Activated T-helper 1 cell treated with anti-CD3 and anti-CD28 coated beads, Interleukin-12 subunit alpha, Interleukin-12 subunit beta, Interleukin-2, Interleukin-4 antibody, amounts not matched to agents 30 ng/mL and 10 ng/mL and 1 ng/mL, durations not matched to agents 14 hours and 24 hours and 36 hours (primary cell): ENCODE measurements around the gene RBCK1. TPM values are rescaled to one million over a fixed set of nuclear protein-coding genes. Genes with fewer than 3 reads are reported as not detected.
"Not testable (repeated sequence)": the region's sequence is repeated elsewhere in the genome, so short reads cannot be mapped to it uniquely, and the experiment has no call there.

Experiments
- DNase-seq: peaks from one replicate; pipeline ENCODE4 v3.0.0; 2021; ENCODE audit warnings: low spot score
- H3K27ac Mint-ChIP-seq: one replicate; pipeline ENCODE4 v1.8.0; 2021; ENCODE audit warnings: mild to moderate bottlenecking, mixed read lengths
- H3K27me3 Mint-ChIP-seq: one replicate; pipeline ENCODE4 v1.8.0; 2022; ENCODE audit warnings: mild to moderate bottlenecking, moderate library complexity, mixed read lengths; ENCODE audit not compliant: insufficient read depth
- H3K36me3 Mint-ChIP-seq: one replicate; pipeline ENCODE4 v1.8.0; 2021; ENCODE audit warnings: low read depth, mixed read lengths
- H3K4me1 Mint-ChIP-seq: one replicate; pipeline ENCODE4 v1.8.0; 2021; ENCODE audit warnings: low read depth, mixed read lengths
- H3K4me3 Mint-ChIP-seq: one replicate; pipeline ENCODE4 v1.8.0; 2021; ENCODE audit warnings: mild to moderate bottlenecking, moderate library complexity, mixed read lengths
- H3K9me3 Mint-ChIP-seq: one replicate; pipeline ENCODE4 v1.8.0; 2021; ENCODE audit warnings: mixed read lengths
- intact Hi-C: fragments of 100-400 bp; cut with micrococcal nuclease; formaldehyde crosslinking; loops from one replicate; pipeline ENCODE4 v1.15.1; 2024
- total RNA-seq: library from RNA; stranded (reverse); gene quantifications from 2 replicates; pipeline ENCODE4 v1.2.3, GENCODE V29; 2022

RBCK1 gene
- total RNA-seq, 1 donor from 2014 or later, result 132 TPM

GRCh38 chr20:445514-446336, 37.6 kb downstream of the RBCK1 start:
- Mint-ChIP-seq H3K27me3 (no peaks in the 10 kb centered on the region), H3K9me3 (no peaks in the 10 kb centered on the region), H3K4me3 (no peak overlapping the region), H3K4me1 (peaks cover 49% of the 10 kb centered on the region), H3K27ac (no peak overlapping the region), H3K36me3 (peaks cover 61% of the 10 kb centered on the region)
- intact Hi-C loops, result no loop called here
- DNase-seq, result no peak

- intact Hi-C loops, H3K9me3 Mint-ChIP-seq: not testable (repeated sequence)
- peaks cover 20% of the 10 kb centered on the region for H3K4me1 Mint-ChIP-seq
Observed at GRCh38 chr20:452021-452420, 43.9 kb downstream of the RBCK1 start.

DNA sequence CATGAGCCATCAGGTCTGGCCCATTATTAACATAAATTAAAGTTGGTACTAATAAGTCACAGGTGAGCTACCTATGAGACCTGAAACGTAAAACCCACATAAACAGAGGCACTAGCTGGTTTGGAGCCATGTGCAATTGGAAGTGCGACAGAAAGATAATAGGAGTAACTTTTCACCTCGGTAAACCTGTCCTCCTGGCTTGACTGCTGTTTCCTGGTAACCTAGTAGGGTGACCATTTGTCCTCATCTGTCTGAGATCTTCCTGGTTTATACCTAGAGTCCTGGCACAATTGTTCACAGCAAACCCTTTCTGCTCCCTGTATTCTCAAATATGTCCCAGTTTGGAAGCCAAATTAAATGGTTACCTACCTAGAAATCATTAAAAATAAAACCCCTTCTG, 46.9 kb downstream of the RBCK1 start:
- intact Hi-C loops, result no loop called here
- no peak for DNase-seq
- Mint-ChIP-seq H3K27me3 (no peaks in the 10 kb centered on the region), H3K4me3 (no peak overlapping the region), H3K27ac (no peak overlapping the region), H3K9me3 (no peaks in the 10 kb centered on the region), H3K36me3 (peaks cover 19% of the 10 kb centered on the region), H3K4me1 (peaks cover 31% of the 10 kb centered on the region)

More at GRCh38 chr20:452021-452420, 43.9 kb downstream of the RBCK1 start:
- H3K27ac Mint-ChIP-seq, H3K4me3 Mint-ChIP-seq, DNase-seq, H3K27me3 Mint-ChIP-seq: not testable (repeated sequence)
- H3K36me3 Mint-ChIP-seq, result peaks cover 18% of the 10 kb centered on the region

GRCh38 chr20:458776-459175, 50.7 kb downstream of the RBCK1 start:
- DNase-seq, result no peak
- peaks cover 17% of the 10 kb centered on the region for H3K36me3 Mint-ChIP-seq
- no peaks in the 10 kb centered on the region for H3K9me3 Mint-ChIP-seq
- H3K27me3 Mint-ChIP-seq, result no peaks in the 10 kb centered on the region
- peak overlapping the region; percentile 17 for H3K4me3 Mint-ChIP-seq
- peak overlapping the region; percentile 4 for H3K27ac Mint-ChIP-seq
- peaks cover 47% of the 10 kb centered on the region for H3K4me1 Mint-ChIP-seq
- intact Hi-C loops, result no loop called here

- Mint-ChIP-seq H3K27me3 (peaks cover 2% of the 10 kb centered on the region), H3K27ac (peak overlapping the region; percentile 2), H3K36me3 (peaks cover 17% of the 10 kb centered on the region), H3K4me1 (peaks cover 47% of the 10 kb centered on the region), H3K4me3 (peak overlapping the region; percentile 98), H3K9me3 (no peaks in the 10 kb centered on the region)
- intact Hi-C loops, result loop anchor here (5.0 to 10.0 kb wide), 3 partner anchors 163 to 372 kb away; partner anchors contain the start of genes FAM110A, SRXN1 and ZCCHC3
- DNase-seq, result no peak
Observed at GRCh38 chr20:460180-460579, 52.1 kb downstream of the RBCK1 start.

DNA sequence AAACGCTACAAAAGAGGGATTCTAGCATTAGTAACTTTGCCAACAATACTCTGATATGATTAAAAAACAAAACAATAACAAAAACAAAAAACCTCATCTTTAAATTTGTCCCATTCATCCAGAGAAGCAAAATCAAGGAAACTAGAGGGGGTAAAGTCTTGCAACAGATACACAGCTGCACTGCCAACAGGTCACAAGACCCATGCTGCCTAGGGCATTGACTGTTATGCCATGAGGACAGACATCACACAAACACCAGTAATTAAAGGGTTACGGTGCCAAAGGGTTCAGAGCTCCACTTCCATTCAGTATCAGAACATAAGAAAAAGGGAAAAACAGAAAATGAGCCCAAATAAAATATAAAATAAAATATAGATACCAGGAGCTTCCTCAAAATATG, 52.6 kb downstream of the RBCK1 start:
- DNase-seq, result no peak
- Mint-ChIP-seq H3K9me3 (no peaks in the 10 kb centered on the region), H3K4me1 (peaks cover 47% of the 10 kb centered on the region), H3K27ac (no peak overlapping the region), H3K4me3 (peak overlapping the region; percentile 98), H3K36me3 (peaks cover 17% of the 10 kb centered on the region), H3K27me3 (peaks cover 2% of the 10 kb centered on the region)
- intact Hi-C loops, result loop anchor here (1.0 to 10.0 kb wide), 4 partner anchors 79 to 372 kb away; partner anchors contain the start of genes FAM110A, SRXN1 and ZCCHC3

GRCh38 chr20:461254-462198, 53.4 kb downstream of the RBCK1 start:
- intact Hi-C loops, result loop anchor here (1.0 to 10.0 kb wide), 9 partner anchors 18 to 371 kb away; partner anchors contain the start of genes CSNK2A1, FAM110A, SRXN1 and ZCCHC3
- Mint-ChIP-seq H3K36me3 (peaks cover 15% of the 10 kb centered on the region), H3K4me3 (peak overlapping the region; percentile 98), H3K9me3 (no peaks in the 10 kb centered on the region), H3K27ac (peak overlapping the region; percentile 94), H3K4me1 (peaks cover 47% of the 10 kb centered on the region), H3K27me3 (peaks cover 2% of the 10 kb centered on the region)
- peak; percentile 49 for DNase-seq

DNA sequence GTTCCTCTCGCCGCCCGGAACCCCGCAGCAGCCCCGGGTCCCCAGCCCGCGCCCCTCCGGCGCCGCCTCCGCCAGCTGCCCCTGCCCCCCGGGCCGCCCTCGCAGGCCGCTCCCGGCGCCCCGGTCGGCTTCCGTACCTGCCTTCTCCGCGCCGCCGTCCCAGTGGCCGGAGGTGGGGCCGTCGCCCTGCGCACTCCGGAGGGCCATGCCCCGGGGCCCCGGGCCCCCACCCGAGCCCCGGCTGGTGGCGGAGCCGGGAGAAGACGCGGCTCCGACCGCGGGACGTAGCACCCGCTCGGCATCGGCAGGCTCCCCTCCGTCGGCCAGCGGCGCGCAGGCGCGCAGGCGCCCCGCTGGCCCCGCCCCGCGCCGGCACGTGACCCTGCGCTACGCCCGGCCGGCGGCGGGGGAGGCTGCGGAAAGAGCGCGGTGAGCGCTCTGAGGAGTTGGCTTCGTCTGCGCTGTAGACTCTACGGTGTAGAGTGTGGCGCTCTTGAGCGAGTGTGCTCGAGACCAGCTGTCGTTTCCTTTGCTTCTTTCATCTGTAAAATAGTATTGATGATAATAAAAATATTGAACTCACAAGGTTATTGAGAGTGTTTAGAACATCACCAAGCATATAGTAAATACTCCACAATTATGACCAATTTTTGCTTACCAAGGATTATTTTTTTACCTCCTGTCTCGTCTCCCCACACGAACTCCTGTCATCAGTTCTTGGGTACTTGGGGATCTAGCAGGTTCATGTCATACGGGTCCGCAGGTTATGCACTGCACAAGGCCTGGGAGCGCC, 54.3 kb downstream of the RBCK1 start, which contains the start of gene TBC1D20:
Gene TBC1D20, minus strand, starts transcription at position 335 of the 793 bp plus-strand sequence. Its CDS starts 128 bp downstream, at position 207.
- peaks cover 2% of the 10 kb centered on the region for H3K27me3 Mint-ChIP-seq

DNA sequence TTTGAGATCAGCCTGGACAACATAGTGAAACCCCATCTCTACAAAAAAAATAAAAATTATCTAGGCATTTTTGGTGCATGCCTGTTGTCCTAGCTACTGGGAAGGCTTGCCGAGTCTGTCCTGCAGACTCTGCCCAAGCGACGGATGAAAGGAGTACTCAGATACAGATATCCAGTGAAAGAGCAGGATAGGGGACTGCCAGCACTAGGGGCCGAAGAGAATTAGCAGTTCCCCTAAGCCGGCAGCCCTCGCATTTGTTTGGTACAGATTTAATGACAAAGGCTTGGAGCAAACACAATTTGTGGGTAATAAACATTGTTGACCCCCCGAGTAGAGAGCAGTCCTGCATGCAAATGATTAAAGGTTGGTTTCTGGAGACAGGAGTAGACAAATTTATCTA, 59.7 kb downstream of the RBCK1 start:
- Mint-ChIP-seq H3K4me3 (no peak overlapping the region), H3K36me3 (peaks cover 2% of the 10 kb centered on the region), H3K9me3 (peaks cover 22% of the 10 kb centered on the region), H3K27ac (no peak overlapping the region), H3K4me1 (peaks cover 6% of the 10 kb centered on the region), H3K27me3 (peaks cover 4% of the 10 kb centered on the region)
- intact Hi-C loops, result loop anchor here (10.0 kb wide), 1 partner anchor 187 kb away; the partner anchor contains the start of gene SRXN1
- no peak for DNase-seq

More for the DNA sequence above, 54.3 kb downstream of the RBCK1 start, which contains the start of gene TBC1D20:
- intact Hi-C loops, result loop anchor here (1.0 to 10.0 kb wide), 8 partner anchors 17 to 370 kb away; partner anchors contain the start of genes CSNK2A1, FAM110A, SRXN1 and ZCCHC3
- peak within 1 kb of the TSS; percentile 94 for H3K27ac Mint-ChIP-seq
- H3K4me3 Mint-ChIP-seq, result peak within 1 kb of the TSS; percentile 98
- peaks cover 3% of the 10 kb centered on the region for H3K9me3 Mint-ChIP-seq
- peaks cover 44% of the 10 kb centered on the region for H3K4me1 Mint-ChIP-seq
- H3K36me3 Mint-ChIP-seq, result peaks cover 14% of the 10 kb centered on the region
- peak; percentile 84 for DNase-seq

DNA sequence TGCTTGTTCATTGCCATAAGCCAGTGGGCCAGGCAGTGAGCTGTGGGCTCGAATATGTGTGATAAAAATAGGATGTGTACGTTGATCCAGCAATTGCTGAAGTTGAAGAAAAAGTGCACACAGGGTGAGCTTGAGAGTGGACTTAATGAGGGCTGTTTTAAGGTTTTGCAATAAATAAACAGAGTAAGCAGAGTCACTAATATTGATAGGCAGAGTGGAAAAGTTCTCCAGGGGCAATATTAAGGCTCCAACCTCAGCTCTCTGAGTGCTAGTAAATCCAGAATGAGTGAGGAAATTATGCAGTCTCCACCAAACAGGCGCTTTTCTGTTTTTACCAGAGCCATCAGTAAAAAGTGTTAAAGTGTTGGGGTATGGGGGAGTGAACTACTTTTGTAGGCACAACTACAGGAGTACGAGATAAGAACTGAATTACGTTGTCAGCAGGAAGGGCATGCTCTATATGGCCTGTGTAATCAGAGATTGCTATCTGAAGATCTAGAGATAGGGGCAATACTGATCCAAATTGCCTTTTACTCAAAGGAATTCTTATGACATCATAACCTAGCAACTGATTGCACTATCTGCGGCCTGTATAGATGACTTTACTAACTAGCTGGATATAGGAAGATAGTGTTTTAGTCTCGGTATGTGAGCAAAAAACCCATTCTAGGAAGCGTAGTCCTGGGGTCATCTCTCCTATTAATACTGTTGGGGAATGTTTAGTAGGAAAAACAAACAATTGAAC, 61.8 kb downstream of the RBCK1 start:
- Mint-ChIP-seq H3K27ac (no peak overlapping the region), H3K36me3 (peaks cover 12% of the 10 kb centered on the region), H3K4me1 (peaks cover 4% of the 10 kb centered on the region), H3K4me3 (no peak overlapping the region), H3K9me3 (peaks cover 22% of the 10 kb centered on the region), H3K27me3 (peaks cover 3% of the 10 kb centered on the region)
- DNase-seq, result no peak
- intact Hi-C loops, result loop anchor here (10.0 kb wide), 1 partner anchor 185 kb away; the partner anchor contains the start of gene SRXN1

- no peak overlapping the region for H3K27ac Mint-ChIP-seq
- H3K9me3 Mint-ChIP-seq, result peaks cover 20% of the 10 kb centered on the region
- H3K36me3 Mint-ChIP-seq, result peaks cover 15% of the 10 kb centered on the region
- intact Hi-C loops, result no loop called here
- peaks cover 8% of the 10 kb centered on the region for H3K4me1 Mint-ChIP-seq
- peaks cover 3% of the 10 kb centered on the region for H3K27me3 Mint-ChIP-seq
- DNase-seq, result no peak
- no peak overlapping the region for H3K4me3 Mint-ChIP-seq
Observed at GRCh38 chr20:472137-472846, 64.2 kb downstream of the RBCK1 start.
